WTC11 (cell line): ENCODE measurements around the gene IVL. TPM values are rescaled to one million over a fixed set of nuclear protein-coding genes. Genes with fewer than 3 reads are reported as not detected.
A peak's percentile ranks its signal among the peaks of the same experiment; 100 is the strongest.

Experiments
- ATAC-seq: fragments of 200-7000 bp; cut with Tn5 transposase; 2 replicates; pipeline ENCODE4 v1.10.0; 2021; ENCODE audit warnings: mild to moderate bottlenecking, moderate library complexity
- CTCF ChIA-PET: fragments of 300-600 bp; sonication (Branson Sonifier 250); formaldehyde crosslinking; loops from one replicate; lab custom pipeline; 2021; ENCODE audit warnings: antibody characterized with exemption; lab: Charles Lee
- POLR2A ChIA-PET: fragments of 350-600 bp; sonication (Branson Sonifier 250); formaldehyde crosslinking; loops from one replicate; lab custom pipeline; 2021; ENCODE audit warnings: antibody characterized with exemption; lab: Charles Lee
- DNase-seq: peaks from one replicate; pipeline ENCODE4 v3.0.0; 2021; ENCODE audit warnings: low spot score
- H3K27ac Mint-ChIP-seq: 2 replicates; pipeline ENCODE4 v1.8.0; 2021; ENCODE audit warnings: mixed read lengths
- H3K27me3 Mint-ChIP-seq: 2 replicates; pipeline ENCODE4 v1.8.0; 2021; ENCODE audit warnings: low read depth, mild to moderate bottlenecking, moderate library complexity, mixed read lengths
- H3K36me3 Mint-ChIP-seq: 2 replicates; pipeline ENCODE4 v1.8.0; 2021; ENCODE audit warnings: mixed read lengths
- H3K4me1 Mint-ChIP-seq: 2 replicates; pipeline ENCODE4 v1.8.0; 2022; ENCODE audit warnings: mixed read lengths
- H3K4me3 Mint-ChIP-seq: 2 replicates; pipeline ENCODE4 v1.8.0; 2021; ENCODE audit warnings: mild to moderate bottlenecking, moderate library complexity, mixed read lengths
- H3K9me3 Mint-ChIP-seq: 2 replicates; pipeline ENCODE4 v1.8.0; 2021; ENCODE audit warnings: mixed read lengths
- CBFB ChIP-seq: sonication (generic); formaldehyde crosslinking; IDR thresholded peaks from 2 replicates; pipeline ENCODE4 v1.8.1; 2022; ENCODE audit warnings: mild to moderate bottlenecking, low read depth, missing genetic modification reagents
- CREM ChIP-seq: sonication (generic); formaldehyde crosslinking; IDR thresholded peaks from 2 replicates; pipeline ENCODE4 v1.8.1; 2022; ENCODE audit warnings: mild to moderate bottlenecking, missing genetic modification reagents, moderate library complexity
- E2F4 ChIP-seq: sonication (generic); formaldehyde crosslinking; IDR thresholded peaks from 2 replicates; pipeline ENCODE4 v1.8.1; 2022; ENCODE audit warnings: low read depth, mild to moderate bottlenecking, moderate library complexity, missing genetic modification reagents, borderline replicate concordance
- HMGA2 ChIP-seq: fragments of 250-450 bp; sonication (Bioruptor Pico); IDR thresholded peaks from 2 replicates; pipeline ENCODE4 v1.4.0; 2021; ENCODE audit warnings: mild to moderate bottlenecking, moderate library complexity
- IRF1 ChIP-seq: sonication (generic); formaldehyde crosslinking; IDR thresholded peaks from 2 replicates; pipeline ENCODE4 v1.8.0; 2023; ENCODE audit warnings: missing genetic modification reagents
- JAZF1 ChIP-seq: fragments of 250-450 bp; sonication (Bioruptor Pico); IDR thresholded peaks from 2 replicates; pipeline ENCODE4 v1.9.0; 2021; ENCODE audit warnings: moderate library complexity, mild to moderate bottlenecking, inconsistent platforms
- KAT7 ChIP-seq: sonication (generic); formaldehyde crosslinking; IDR thresholded peaks from 2 replicates; pipeline ENCODE4 v1.8.1; 2023; ENCODE audit warnings: missing genetic modification reagents, mild to moderate bottlenecking, borderline replicate concordance
- NFATC4 ChIP-seq: fragments of 250-450 bp; sonication (Bioruptor Pico); IDR thresholded peaks from 2 replicates; pipeline ENCODE4 v1.9.0; 2021; ENCODE audit warnings: mild to moderate bottlenecking
- NR3C1 ChIP-seq: sonication (generic); formaldehyde crosslinking; conservative IDR thresholded peaks from 2 replicates; pipeline ENCODE4 v1.8.1; 2023; ENCODE audit warnings: low read depth, mild to moderate bottlenecking, missing genetic modification reagents
- STAT6 ChIP-seq: sonication (generic); formaldehyde crosslinking; conservative IDR thresholded peaks from 2 replicates; pipeline ENCODE4 v1.8.1; 2023; ENCODE audit warnings: mild to moderate bottlenecking, low read depth, missing genetic modification reagents, moderate library complexity
- TEAD4 ChIP-seq: sonication (generic); formaldehyde crosslinking; IDR thresholded peaks from 2 replicates; pipeline ENCODE4 v1.8.0; 2022; ENCODE audit warnings: mild to moderate bottlenecking, missing genetic modification reagents
- USF2 ChIP-seq: sonication (generic); formaldehyde crosslinking; IDR thresholded peaks from 2 replicates; pipeline ENCODE4 v1.8.1; 2023; ENCODE audit warnings: mild to moderate bottlenecking, missing genetic modification reagents, moderate library complexity
- ZNF232 ChIP-seq: sonication (generic); formaldehyde crosslinking; IDR thresholded peaks from 2 replicates; pipeline ENCODE4 v1.8.0; 2022; ENCODE audit warnings: mild to moderate bottlenecking, missing genetic modification reagents
- ZNF416 ChIP-seq: fragments of 250-450 bp; sonication (Bioruptor Pico); IDR thresholded peaks from 2 replicates; pipeline ENCODE4 v1.9.0; 2021; ENCODE audit warnings: mild to moderate bottlenecking, inconsistent platforms
- ZNF512 ChIP-seq: sonication (generic); formaldehyde crosslinking; IDR thresholded peaks from 2 replicates; pipeline ENCODE4 v1.8.1; 2022; ENCODE audit warnings: missing genetic modification reagents, borderline replicate concordance
- ZNF532 ChIP-seq: fragments of 250-450 bp; sonication (Bioruptor Pico); IDR thresholded peaks from 2 replicates; pipeline ENCODE4 v1.9.0; 2021; ENCODE audit warnings: mild to moderate bottlenecking, borderline replicate concordance
- total RNA-seq: library from RNA; stranded (reverse); gene quantifications from 3 replicates; pipeline ENCODE4 v1.2.3, GENCODE V29; 2021

The IVL gene
- total RNA-seq, 1 experiment from 2014 or later, result not detected

- DNase-seq, result peak; percentile 26
- CTCF ChIA-PET, result interaction anchor here (0.6 to 4.0 kb wide), 25 partner anchors 8 to 419 kb away, joined by 3 to 82 read pairs (median 4); partner anchors contain the start of genes IVL, LCE6A, SMCP and SPRR4
- Mint-ChIP-seq H3K4me1 (no peaks in the 10 kb centered on the region), H3K27me3 (no peaks in the 10 kb centered on the region; the same call in 1 of the 2 replicates)
- peak; percentile 74 for ATAC-seq
- TF ChIP-seq ZNF416, result no peak
- TF ChIP-seq IRF1 (CRISPR knock-in tag), result no peak
- TF ChIP-seq CBFB (CRISPR knock-in tag), result no peak
- TF ChIP-seq HMGA2 (CRISPR knock-in tag), result no peak
- no peak for TF ChIP-seq CREM (CRISPR knock-in tag)
- no peak for TF ChIP-seq NR3C1
- TF ChIP-seq NFATC4 (CRISPR knock-in tag), result no peak
- no peak for TF ChIP-seq TEAD4 (CRISPR knock-in tag)
- TF ChIP-seq E2F4, result no peak
- TF ChIP-seq ZNF232, result no peak
- no peak for TF ChIP-seq STAT6
- no peak for TF ChIP-seq ZNF532 (CRISPR knock-in tag)
- no peak for TF ChIP-seq ZNF512 (CRISPR knock-in tag)
- TF ChIP-seq JAZF1 (CRISPR knock-in tag), result no peak
- no peak for TF ChIP-seq USF2 (CRISPR knock-in tag)
- no peak for TF ChIP-seq KAT7 (CRISPR knock-in tag)
- TF ChIP-seq, all 79 proteins: peak for 0
- H3K27ac Mint-ChIP-seq, result no peak overlapping the region
- H3K36me3 Mint-ChIP-seq, result no peaks in the 10 kb centered on the region
- H3K4me3 Mint-ChIP-seq, result no peak overlapping the region
- H3K9me3 Mint-ChIP-seq, result no peaks in the 10 kb centered on the region
- POLR2A ChIA-PET, result no interaction called here
Measured at GRCh38 chr1:152869808-152870419, 38.4 kb upstream of the IVL start.
